Breast epithelium (tissue), 4 donors: Measurements from ENCODE around the gene FCER2. TPM values are rescaled to one million over a fixed set of nuclear protein-coding genes. Genes with fewer than 3 reads are reported as not detected.
"Not testable (repeated sequence)": the region's sequence is repeated elsewhere in the genome, so short reads cannot be mapped to it uniquely, and the experiment has no call there.

Experiments used
- DNase-seq, 2 donors: peaks; one replicate each; pipeline ENCODE4 v3.0.0-alpha.2; 2019; ENCODE audit warnings: low spot score in 2 of 2
- H3K27ac ChIP-seq, 2 donors: fragments of 200-600 bp; sonication (generic) in 1 of 2; one replicate each; pipeline ENCODE4 v1.5.1; 2016 to 2019; ENCODE audit warnings: mild to moderate bottlenecking in 1 of 2
- H3K27me3 ChIP-seq, 2 donors: fragments of 200-600 bp; sonication (generic) in 1 of 2; one replicate each; pipeline versions ENCODE4 v1.5.1 to v1.6.0; 2017 to 2019; ENCODE audit warnings: control low read depth in 1 of 2, mild to moderate bottlenecking in 1 of 2
- H3K36me3 ChIP-seq: fragments of 200-600 bp; one replicate; pipeline ENCODE4 v1.5.1; 2019
- H3K4me1 ChIP-seq, 2 donors: fragments of 200-600 bp; sonication (generic); one replicate each; pipeline ENCODE4 v1.5.1; 2016 to 2019; ENCODE audit warnings: control low read depth in 1 of 2
- H3K4me3 ChIP-seq, 3 donors: fragments of 200-600 bp; sonication (generic); 1 replicate in 2 of 3; 2 replicates in 1 of 3; pipeline ENCODE4 v1.5.1; 2016 to 2019; ENCODE audit warnings: mild to moderate bottlenecking in 3 of 3, moderate library complexity in 2 of 3
- H3K9me3 ChIP-seq, 2 donors: fragments of 200-600 bp; sonication (generic) in 1 of 2; one replicate each; pipeline ENCODE4 v1.5.1; 2016 to 2019; ENCODE audit warnings: control low read depth in 1 of 2
- CTCF ChIP-seq, 3 donors: fragments of 450-650 bp; IDR thresholded peaks; one replicate each; pipeline ENCODE4 v1.5.1; 2016 to 2017; ENCODE audit warnings: antibody characterized with exemption in 3 of 3, mild to moderate bottlenecking in 3 of 3, moderate library complexity in 3 of 3
- POLR2A ChIP-seq: fragments of 450-650 bp; IDR thresholded peaks from one replicate; pipeline ENCODE4 v1.6.1; 2016; ENCODE audit warnings: antibody characterized with exemption, mild to moderate bottlenecking, moderate library complexity
- POLR2AphosphoS5 ChIP-seq, 3 donors: sonication (generic); formaldehyde crosslinking; IDR thresholded peaks; one replicate each; pipeline ENCODE4 v1.6.1; 2017; ENCODE audit warnings: antibody characterized with exemption in 3 of 3
- intact Hi-C: fragments of 100-400 bp; cut with DNase I; formaldehyde crosslinking; loops from one replicate; pipeline ENCODE4 v1.15.1; 2023; ENCODE audit warnings: low total_unique reads
- total RNA-seq, 3 donors: library from RNA; depleted of rRNA; stranded (reverse); fragments of >200 nt; gene quantifications; one replicate each; pipeline ENCODE4 v1.1.0, GENCODE V29; 2016

FCER2 gene
- total RNA-seq, 3 donors from 2014 or later, result 0.29 to 0.48 TPM; not detected in 1

- Histone ChIP-seq H3K27me3 (no peaks in the 10 kb centered on the region), H3K27ac (no peak overlapping the region), H3K4me1 (no peaks in the 10 kb centered on the region), H3K9me3 (no peaks in the 10 kb centered on the region), H3K4me3 (no peak overlapping the region), H3K36me3 (no peaks in the 10 kb centered on the region)
- intact Hi-C loops, result no loop called here
- DNase-seq, result no peak
- TF ChIP-seq POLR2AphosphoS5 (IDR thresholded peaks at IDR 0.05) (no peak), CTCF (IDR thresholded peaks at IDR 0.05) (no peak), POLR2A (no peak)
Measured at GRCh38 chr19:7645656-7646425, 56.1 kb downstream of the FCER2 start.

- Histone ChIP-seq H3K27ac (no peak overlapping the region), H3K27me3 (no peaks in the 10 kb centered on the region)
Measured at GRCh38 chr19:7645163-7645562, 56.8 kb downstream of the FCER2 start.

DNA sequence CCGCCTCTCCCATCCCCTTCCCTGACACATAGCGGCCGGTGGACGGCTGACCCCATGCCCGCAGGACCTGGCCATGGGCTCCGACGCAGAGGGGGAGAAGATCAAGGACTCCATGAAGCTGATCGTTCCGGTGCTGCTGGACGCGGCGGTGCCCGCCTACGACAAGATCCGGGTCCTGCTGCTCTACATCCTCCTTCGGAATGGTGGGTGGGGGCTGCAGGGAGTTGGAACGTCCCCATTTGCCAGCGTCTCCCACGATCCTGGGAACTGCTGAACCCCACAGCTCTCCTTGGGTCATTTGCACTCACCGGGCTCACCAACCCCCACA is 57.4 kb downstream of the FCER2 start:
- H3K36me3 ChIP-seq, result no peaks in the 10 kb centered on the region
- H3K27ac ChIP-seq, result no peak overlapping the region
- TF ChIP-seq POLR2AphosphoS5 (IDR thresholded peaks at IDR 0.05) (no peak), CTCF (IDR thresholded peaks at IDR 0.05) (no peak), POLR2A (no peak)
- no peak overlapping the region for H3K4me3 ChIP-seq
- no peaks in the 10 kb centered on the region for H3K4me1 ChIP-seq
- H3K27me3 ChIP-seq, result no peaks in the 10 kb centered on the region
- H3K9me3 ChIP-seq, result no peaks in the 10 kb centered on the region
- intact Hi-C loops, result no loop called here
- DNase-seq, result no peak

More at GRCh38 chr19:7645163-7645562, 56.8 kb downstream of the FCER2 start:
- DNase-seq, result no peak
- intact Hi-C loops, result no loop called here
- Histone ChIP-seq H3K4me1 (no peaks in the 10 kb centered on the region), H3K36me3 (no peaks in the 10 kb centered on the region), H3K4me3 (no peak overlapping the region), H3K9me3 (no peaks in the 10 kb centered on the region)
- no peak for TF ChIP-seq CTCF (IDR thresholded peaks at IDR 0.05)
- no peak for TF ChIP-seq POLR2AphosphoS5 (IDR thresholded peaks at IDR 0.05)
- no peak for TF ChIP-seq POLR2A

- intact Hi-C loops, H3K27ac ChIP-seq, DNase-seq, H3K27me3 ChIP-seq, H3K4me1 ChIP-seq, H3K4me3 ChIP-seq, H3K36me3 ChIP-seq, H3K9me3 ChIP-seq: not testable (repeated sequence)
Measured at GRCh38 chr19:7643629-7644549, 58.0 kb downstream of the FCER2 start.

- Histone ChIP-seq H3K36me3 (no peaks in the 10 kb centered on the region), H3K4me1 (no peaks in the 10 kb centered on the region), H3K4me3 (no peak overlapping the region), H3K27me3 (no peaks in the 10 kb centered on the region), H3K9me3 (no peaks in the 10 kb centered on the region), H3K27ac (no peak overlapping the region)
- intact Hi-C loops, result no loop called here
- DNase-seq, result no peak
- no peak for TF ChIP-seq POLR2AphosphoS5 (IDR thresholded peaks at IDR 0.05)
- no peak for TF ChIP-seq POLR2A
- no peak for TF ChIP-seq CTCF (IDR thresholded peaks at IDR 0.05)
Measured at GRCh38 chr19:7643031-7643415, 58.9 kb downstream of the FCER2 start.
